ENCODE results near the gene CTU2. TPM values are rescaled to one million over a fixed set of nuclear protein-coding genes. Genes with fewer than 3 reads are reported as not detected.

CTU2 gene
- total RNA-seq, 1 donor from 2014 or later: 18.3 TPM

GRCh38 chr16:88734361-88734728 lies 28.0 kb downstream of the CTU2 start:
- H3K4me1 Mint-ChIP-seq (ENCODE audit: low read depth, unreplicated experiment): peaks cover 9% of the 10 kb centered on the region
- Histone ChIP-seq H3K9me3 (ENCODE audit: insufficient read depth, low read depth, low read length) (no peaks in the 10 kb centered on the region), H2AFZ (ENCODE audit: low read depth, low read length) (no peak overlapping the region), H3K9ac (ENCODE audit: low read length) (no peak overlapping the region), H4K20me1 (ENCODE audit: insufficient read depth, low read length) (peaks cover 78% of the 10 kb centered on the region), H3K36me3 (ENCODE audit: insufficient read depth, low read length) (no peaks in the 10 kb centered on the region), H3K4me3 (ENCODE audit: insufficient read depth, low read depth, low read length) (no peak overlapping the region), H3K79me2 (ENCODE audit: insufficient read depth, low read length) (peaks cover 11% of the 10 kb centered on the region), H3K27me3 (ENCODE audit: insufficient read depth, low read length) (no peaks in the 10 kb centered on the region), H3K27ac (ENCODE audit: low read depth, low read length) (no peak overlapping the region), H3K4me2 (ENCODE audit: low read length) (no peak overlapping the region), H3K4me1 (ENCODE audit: insufficient read depth, low read length) (peaks cover 12% of the 10 kb centered on the region)
- FAIRE-seq (no peak), DNase-seq (ENCODE audit: low read depth) (no peak)
- H3K4me3 Mint-ChIP-seq (ENCODE audit: unreplicated experiment): no peak overlapping the region
- H3K9me3 Mint-ChIP-seq (ENCODE audit: unreplicated experiment): no peaks in the 10 kb centered on the region
- H3K27me3 Mint-ChIP-seq (ENCODE audit: low read depth, unreplicated experiment): no peaks in the 10 kb centered on the region
- no peak overlapping the region for H3K27ac Mint-ChIP-seq (ENCODE audit: unreplicated experiment)
- H3K36me3 Mint-ChIP-seq (ENCODE audit: low read depth, unreplicated experiment): peaks cover 5% of the 10 kb centered on the region
- no peak for TF ChIP-seq EZH2 (IDR thresholded peaks at IDR 0.05; ENCODE audit: insufficient read depth, low read length)
- no peak for TF ChIP-seq CTCF (IDR thresholded peaks at IDR 0.05; ENCODE audit: insufficient read depth, low read depth, low read length)

- Mint-ChIP-seq H3K36me3 (ENCODE audit: low read depth, unreplicated experiment) (peaks cover 3% of the 10 kb centered on the region), H3K4me1 (ENCODE audit: low read depth, unreplicated experiment) (peaks cover 8% of the 10 kb centered on the region), H3K27ac (ENCODE audit: unreplicated experiment) (no peak overlapping the region), H3K9me3 (ENCODE audit: unreplicated experiment) (no peaks in the 10 kb centered on the region), H3K27me3 (ENCODE audit: low read depth, unreplicated experiment) (no peaks in the 10 kb centered on the region), H3K4me3 (ENCODE audit: unreplicated experiment) (no peak overlapping the region)
- no peaks in the 10 kb centered on the region for H3K36me3 ChIP-seq (ENCODE audit: insufficient read depth, low read length)
- H4K20me1 ChIP-seq (ENCODE audit: insufficient read depth, low read length): peaks cover 77% of the 10 kb centered on the region
- H3K4me3 ChIP-seq (ENCODE audit: insufficient read depth, low read depth, low read length): no peak overlapping the region
- H3K27me3 ChIP-seq (ENCODE audit: insufficient read depth, low read length): no peaks in the 10 kb centered on the region
- H3K9ac ChIP-seq (ENCODE audit: low read length): no peak overlapping the region
- no peak overlapping the region for H2AFZ ChIP-seq (ENCODE audit: low read depth, low read length)
- no peak overlapping the region for H3K4me2 ChIP-seq (ENCODE audit: low read length)
- no peak overlapping the region for H3K27ac ChIP-seq (ENCODE audit: low read depth, low read length)
- H3K9me3 ChIP-seq (ENCODE audit: insufficient read depth, low read depth, low read length): no peaks in the 10 kb centered on the region
- FAIRE-seq (no peak), DNase-seq (ENCODE audit: low read depth) (no peak)
- peaks cover 12% of the 10 kb centered on the region for H3K4me1 ChIP-seq (ENCODE audit: insufficient read depth, low read length)
- no peak for TF ChIP-seq EZH2 (IDR thresholded peaks at IDR 0.05; ENCODE audit: insufficient read depth, low read length)
- TF ChIP-seq CTCF (IDR thresholded peaks at IDR 0.05; ENCODE audit: insufficient read depth, low read depth, low read length): no peak
- peaks cover 8% of the 10 kb centered on the region for H3K79me2 ChIP-seq (ENCODE audit: insufficient read depth, low read length)
These were observed 28.8 kb downstream of the CTU2 start for GRCh38 chr16:88735121-88735520.

- H3K4me1 ChIP-seq (ENCODE audit: insufficient read depth, low read length): peaks cover 11% of the 10 kb centered on the region
- no peak overlapping the region for H3K4me3 ChIP-seq (ENCODE audit: insufficient read depth, low read depth, low read length)
- Mint-ChIP-seq H3K27ac (ENCODE audit: unreplicated experiment) (no peak overlapping the region), H3K4me1 (ENCODE audit: low read depth, unreplicated experiment) (peaks cover 8% of the 10 kb centered on the region), H3K27me3 (ENCODE audit: low read depth, unreplicated experiment) (no peaks in the 10 kb centered on the region), H3K4me3 (ENCODE audit: unreplicated experiment) (no peak overlapping the region), H3K36me3 (ENCODE audit: low read depth, unreplicated experiment) (peaks cover 3% of the 10 kb centered on the region), H3K9me3 (ENCODE audit: unreplicated experiment) (no peaks in the 10 kb centered on the region)
- H4K20me1 ChIP-seq (ENCODE audit: insufficient read depth, low read length): peaks cover 78% of the 10 kb centered on the region
- TF ChIP-seq CTCF (IDR thresholded peaks at IDR 0.05; ENCODE audit: insufficient read depth, low read depth, low read length): no peak
- no peak for TF ChIP-seq EZH2 (IDR thresholded peaks at IDR 0.05; ENCODE audit: insufficient read depth, low read length)
- H3K9ac ChIP-seq (ENCODE audit: low read length): no peak overlapping the region
- FAIRE-seq (no peak), DNase-seq (ENCODE audit: low read depth) (no peak)
- H3K27me3 ChIP-seq (ENCODE audit: insufficient read depth, low read length): no peaks in the 10 kb centered on the region
- H2AFZ ChIP-seq (ENCODE audit: low read depth, low read length): no peak overlapping the region
- no peaks in the 10 kb centered on the region for H3K9me3 ChIP-seq (ENCODE audit: insufficient read depth, low read depth, low read length)
- H3K4me2 ChIP-seq (ENCODE audit: low read length): no peak overlapping the region
- no peaks in the 10 kb centered on the region for H3K36me3 ChIP-seq (ENCODE audit: insufficient read depth, low read length)
- no peak overlapping the region for H3K27ac ChIP-seq (ENCODE audit: low read depth, low read length)
- H3K79me2 ChIP-seq (ENCODE audit: insufficient read depth, low read length): peaks cover 8% of the 10 kb centered on the region
These were observed 29.3 kb downstream of the CTU2 start for GRCh38 chr16:88735616-88736015.

Measured in astrocyte (in vitro differentiated cells and primary cell).